ENCODE results near the gene NFIL3. TPM values are rescaled to one million over a fixed set of nuclear protein-coding genes. Genes with fewer than 3 reads are reported as not detected.
"Not testable (repeated sequence)": the region's sequence is repeated elsewhere in the genome, so short reads cannot be mapped to it uniquely, and the experiment has no call there.

Gene NFIL3
- total RNA-seq, 1 donor from 2014 or later: 30.4 TPM

DNA sequence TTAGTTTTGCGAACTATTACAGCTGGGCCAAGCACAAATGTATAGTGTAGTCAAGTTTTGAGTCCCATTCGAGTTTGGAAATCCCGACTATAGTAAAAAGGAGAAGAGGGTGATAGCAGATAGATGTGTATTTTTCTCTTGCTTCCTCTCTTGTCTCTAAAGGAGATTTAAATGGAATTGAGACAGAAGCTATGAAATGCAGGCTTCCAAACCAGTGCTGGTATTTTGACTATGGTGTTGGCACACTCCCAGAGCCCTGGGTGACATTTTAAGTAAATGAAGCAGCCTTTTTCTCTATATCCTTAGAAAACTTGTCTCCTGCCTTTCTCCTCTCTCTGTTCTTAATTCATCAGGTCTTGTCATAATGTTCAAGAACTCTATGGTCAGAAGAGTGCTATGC is 44.2 kb downstream of the NFIL3 start:
- Mint-ChIP-seq H3K36me3 (no peaks in the 10 kb centered on the region), H3K4me3 (no peak overlapping the region), H3K27me3 (no peaks in the 10 kb centered on the region)

DNA sequence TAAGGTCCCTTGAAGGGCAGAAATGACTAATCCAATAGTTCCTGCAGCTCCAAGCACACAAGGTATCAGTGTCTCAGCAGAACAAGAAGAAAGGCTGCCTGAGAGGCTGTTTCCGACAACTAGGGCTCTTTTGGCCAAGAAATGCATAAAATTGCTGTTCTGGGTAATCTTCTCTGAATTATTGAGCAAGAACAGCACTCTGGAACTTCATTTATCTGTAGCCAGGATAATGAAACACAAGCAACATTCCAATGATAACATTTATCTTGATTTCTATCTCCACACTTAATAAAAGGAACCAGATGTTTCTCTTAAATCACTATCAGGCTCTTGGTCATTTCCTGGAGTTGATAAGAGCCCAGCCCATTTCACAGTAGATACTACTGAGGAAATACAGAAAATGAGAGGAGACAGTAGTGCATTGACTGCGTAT is 44.9 kb downstream of the NFIL3 start:
- H3K9me3 Mint-ChIP-seq: no peaks in the 10 kb centered on the region
- H3K4me1 Mint-ChIP-seq (ENCODE audit: unreplicated experiment): no peaks in the 10 kb centered on the region
- no peaks in the 10 kb centered on the region for H3K27me3 Mint-ChIP-seq
- no peak overlapping the region for H3K27ac Mint-ChIP-seq
- no peak for TF ChIP-seq CTCF (conservative IDR thresholded peaks at IDR 0.05)
- no peaks in the 10 kb centered on the region for H3K36me3 Mint-ChIP-seq
- no peak for DNase-seq (ENCODE audit: extremely low spot score, unreplicated experiment)
- H3K4me3 Mint-ChIP-seq: no peak overlapping the region

More for the DNA sequence above, 44.2 kb downstream of the NFIL3 start:
- no peak for TF ChIP-seq CTCF (conservative IDR thresholded peaks at IDR 0.05)
- DNase-seq (ENCODE audit: extremely low spot score, unreplicated experiment): no peak
- H3K4me1 Mint-ChIP-seq (ENCODE audit: unreplicated experiment): no peaks in the 10 kb centered on the region
- no peaks in the 10 kb centered on the region for H3K9me3 Mint-ChIP-seq
- no peak overlapping the region for H3K27ac Mint-ChIP-seq

DNA sequence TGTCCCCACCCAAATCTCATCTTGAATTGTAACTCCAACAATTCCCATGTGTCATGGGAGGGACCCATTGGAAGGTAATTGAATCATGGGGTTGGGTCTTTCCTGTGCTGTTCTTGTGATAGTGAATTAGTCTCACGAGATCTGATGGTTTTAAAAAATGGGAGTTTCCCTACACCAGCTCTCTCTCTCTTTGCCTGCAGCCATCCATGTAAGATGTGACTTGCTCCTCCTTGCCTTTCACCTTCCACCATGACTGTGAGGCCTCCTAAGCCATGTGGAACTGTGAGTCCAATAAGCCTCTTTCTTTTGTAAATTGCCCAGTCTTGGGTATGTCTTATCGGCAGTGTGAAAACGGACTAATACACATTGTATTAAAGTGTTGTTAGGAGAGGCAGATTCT is 45.6 kb downstream of the NFIL3 start:
- DNase-seq (ENCODE audit: extremely low spot score, unreplicated experiment); H3K27ac Mint-ChIP-seq; H3K36me3 Mint-ChIP-seq; H3K4me1 Mint-ChIP-seq (ENCODE audit: unreplicated experiment); H3K9me3 Mint-ChIP-seq; H3K4me3 Mint-ChIP-seq; H3K27me3 Mint-ChIP-seq: not testable (repeated sequence)

GRCh38 chr9:91376239-91376638 is 47.4 kb downstream of the NFIL3 start:
- Mint-ChIP-seq H3K27me3 (no peaks in the 10 kb centered on the region), H3K27ac (no peak overlapping the region), H3K4me3 (no peak overlapping the region), H3K4me1 (ENCODE audit: unreplicated experiment) (no peaks in the 10 kb centered on the region), H3K9me3 (no peaks in the 10 kb centered on the region), H3K36me3 (no peaks in the 10 kb centered on the region)
- no peak for DNase-seq (ENCODE audit: extremely low spot score, unreplicated experiment)
- no peak for TF ChIP-seq CTCF (conservative IDR thresholded peaks at IDR 0.05)

GRCh38 chr9:91374939-91375338 is 48.7 kb downstream of the NFIL3 start:
- Mint-ChIP-seq H3K27me3 (no peaks in the 10 kb centered on the region), H3K4me3 (no peak overlapping the region), H3K36me3 (no peaks in the 10 kb centered on the region), H3K9me3 (no peaks in the 10 kb centered on the region), H3K4me1 (ENCODE audit: unreplicated experiment) (no peaks in the 10 kb centered on the region), H3K27ac (no peak overlapping the region)
- no peak for TF ChIP-seq CTCF (conservative IDR thresholded peaks at IDR 0.05)
- no peak for DNase-seq (ENCODE audit: extremely low spot score, unreplicated experiment)

DNA sequence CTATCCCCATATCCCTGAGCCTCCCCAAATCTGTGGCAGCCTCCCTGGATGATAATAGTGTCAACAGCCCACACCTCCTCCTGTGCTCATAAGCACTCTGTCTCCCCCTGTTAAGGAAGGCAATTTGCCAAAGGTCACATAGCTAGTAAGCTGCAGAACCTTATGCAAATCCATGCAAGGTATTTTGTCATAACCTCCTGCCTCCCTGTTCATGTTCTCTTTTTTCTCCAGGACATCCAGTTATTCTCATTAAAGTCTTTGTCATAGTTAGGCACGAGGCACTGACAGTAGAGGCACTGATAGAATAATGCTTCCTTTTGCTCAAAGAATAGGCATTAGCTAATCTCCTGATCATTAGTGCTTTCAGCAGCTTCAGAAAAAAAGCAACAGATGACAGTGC is 51.7 kb downstream of the NFIL3 start:
- no peak for DNase-seq (ENCODE audit: extremely low spot score, unreplicated experiment)
- Mint-ChIP-seq H3K4me1 (ENCODE audit: unreplicated experiment) (no peaks in the 10 kb centered on the region), H3K27me3 (no peaks in the 10 kb centered on the region), H3K4me3 (no peak overlapping the region), H3K27ac (no peak overlapping the region), H3K9me3 (no peaks in the 10 kb centered on the region), H3K36me3 (no peaks in the 10 kb centered on the region)
- no peak for TF ChIP-seq CTCF (conservative IDR thresholded peaks at IDR 0.05)

DNA sequence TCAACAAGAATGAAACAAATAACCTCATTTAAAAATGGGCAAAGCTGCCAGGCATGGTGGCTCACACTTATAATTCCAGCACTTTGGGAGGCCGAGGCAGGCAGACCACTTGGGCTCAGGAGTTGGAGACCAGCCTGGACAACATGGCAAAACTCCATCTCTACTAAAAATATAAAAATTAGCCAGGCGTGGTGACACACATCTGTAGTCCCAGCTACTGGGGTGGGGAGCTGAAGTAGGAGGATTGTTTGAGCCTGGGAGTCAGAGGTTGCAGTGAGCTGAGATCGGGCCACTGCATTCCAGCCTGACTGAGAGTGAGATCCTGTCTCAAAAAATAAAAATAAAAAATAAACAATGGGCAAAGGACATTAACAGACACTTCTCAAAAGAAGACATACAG is 53.6 kb downstream of the NFIL3 start:
- not testable (repeated sequence) for H3K27me3 Mint-ChIP-seq; DNase-seq (ENCODE audit: extremely low spot score, unreplicated experiment); H3K4me3 Mint-ChIP-seq; H3K27ac Mint-ChIP-seq; H3K9me3 Mint-ChIP-seq; H3K36me3 Mint-ChIP-seq; H3K4me1 Mint-ChIP-seq (ENCODE audit: unreplicated experiment)
